NCI-H460 (cell line): ENCODE results near the gene PHLPP2. TPM values are rescaled to one million over a fixed set of nuclear protein-coding genes. Genes with fewer than 3 reads are reported as not detected.

Experiments used
- DNase-seq: peaks from one replicate; pipeline ENCODE4 v3.0.0-alpha.2; 2016; ENCODE audit warnings: low read depth; ENCODE audit errors: extremely low read depth
- polyA plus RNA-seq: library from polyadenylated mRNA; depleted of rRNA; stranded (reverse); fragments of >200 nt; gene quantifications from 2 replicates; pipeline ENCODE4 v1.2.3, GENCODE V29; 2014; cell fraction: nucleus; rRNA removed
- total RNA-seq: library from RNA; depleted of rRNA; stranded (reverse); fragments of >200 nt; shearing (Covaris generic); gene quantifications from 2 replicates; pipeline ENCODE4 v1.2.3, GENCODE V29; 2014; rRNA removed

PHLPP2 gene, protein sequence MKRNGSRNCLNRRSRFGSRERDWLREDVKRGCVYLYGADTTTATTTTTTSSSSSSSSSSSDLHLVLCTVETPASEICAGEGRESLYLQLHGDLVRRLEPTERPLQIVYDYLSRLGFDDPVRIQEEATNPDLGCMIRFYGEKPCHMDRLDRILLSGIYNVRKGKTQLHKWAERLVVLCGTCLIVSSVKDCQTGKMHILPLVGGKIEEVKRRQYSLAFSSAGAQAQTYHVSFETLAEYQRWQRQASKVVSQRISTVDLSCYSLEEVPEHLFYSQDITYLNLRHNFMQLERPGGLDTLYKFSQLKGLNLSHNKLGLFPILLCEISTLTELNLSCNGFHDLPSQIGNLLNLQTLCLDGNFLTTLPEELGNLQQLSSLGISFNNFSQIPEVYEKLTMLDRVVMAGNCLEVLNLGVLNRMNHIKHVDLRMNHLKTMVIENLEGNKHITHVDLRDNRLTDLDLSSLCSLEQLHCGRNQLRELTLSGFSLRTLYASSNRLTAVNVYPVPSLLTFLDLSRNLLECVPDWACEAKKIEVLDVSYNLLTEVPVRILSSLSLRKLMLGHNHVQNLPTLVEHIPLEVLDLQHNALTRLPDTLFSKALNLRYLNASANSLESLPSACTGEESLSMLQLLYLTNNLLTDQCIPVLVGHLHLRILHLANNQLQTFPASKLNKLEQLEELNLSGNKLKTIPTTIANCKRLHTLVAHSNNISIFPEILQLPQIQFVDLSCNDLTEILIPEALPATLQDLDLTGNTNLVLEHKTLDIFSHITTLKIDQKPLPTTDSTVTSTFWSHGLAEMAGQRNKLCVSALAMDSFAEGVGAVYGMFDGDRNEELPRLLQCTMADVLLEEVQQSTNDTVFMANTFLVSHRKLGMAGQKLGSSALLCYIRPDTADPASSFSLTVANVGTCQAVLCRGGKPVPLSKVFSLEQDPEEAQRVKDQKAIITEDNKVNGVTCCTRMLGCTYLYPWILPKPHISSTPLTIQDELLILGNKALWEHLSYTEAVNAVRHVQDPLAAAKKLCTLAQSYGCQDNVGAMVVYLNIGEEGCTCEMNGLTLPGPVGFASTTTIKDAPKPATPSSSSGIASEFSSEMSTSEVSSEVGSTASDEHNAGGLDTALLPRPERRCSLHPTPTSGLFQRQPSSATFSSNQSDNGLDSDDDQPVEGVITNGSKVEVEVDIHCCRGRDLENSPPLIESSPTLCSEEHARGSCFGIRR (N-terminal part only)
- 7.1 and 8.2 TPM in 2 replicates for total RNA-seq
- polyA plus RNA-seq: 10.3 and 11.3 TPM in 2 replicates

DNA sequence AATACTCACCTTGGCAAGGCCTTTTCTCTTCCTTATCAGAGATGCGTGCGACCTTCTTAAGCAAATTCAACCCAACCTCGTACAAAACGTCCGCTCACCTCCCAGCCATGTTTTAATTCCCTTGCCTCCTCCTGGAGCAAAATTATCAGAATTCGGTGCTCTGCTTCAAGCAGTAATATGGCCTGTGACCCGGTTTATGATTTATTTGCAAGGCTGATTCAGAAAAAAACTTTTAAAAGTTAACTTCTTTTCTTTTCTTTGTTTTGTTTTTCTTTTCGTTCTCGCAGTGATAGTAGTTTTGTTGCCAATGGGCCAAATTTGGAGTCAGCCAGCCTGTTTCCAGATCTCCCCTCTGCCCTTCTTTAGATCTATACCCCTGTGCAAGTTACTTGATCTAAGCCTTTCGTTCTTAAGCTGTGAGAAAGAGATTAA, at the start of gene PHLPP2:
PHLPP2 (minus strand) TSS at position 382 of the 432 bp plus-strand sequence. CDS start 9,906 bp downstream, outside the sequence.
- no peak for DNase-seq

DNA sequence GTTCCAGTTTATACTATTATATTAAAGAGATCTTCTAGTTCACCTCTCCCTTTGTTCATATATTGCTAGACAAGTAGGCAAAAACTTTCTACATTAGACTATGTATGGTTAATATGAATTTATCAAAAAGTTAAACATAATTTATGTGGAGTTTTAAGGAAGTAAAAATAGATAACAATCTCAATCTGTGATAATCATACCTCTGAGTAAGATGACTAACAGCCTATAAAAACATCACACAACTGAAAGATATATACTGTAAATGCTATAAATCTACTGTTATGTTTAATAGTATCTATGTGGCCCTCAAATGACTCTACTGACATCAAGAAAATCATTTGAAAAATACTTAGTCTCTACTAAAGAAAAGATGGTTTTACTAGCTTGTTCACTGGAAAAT, 47.1 kb upstream of the PHLPP2 start:
- DNase-seq: no peak

DNA sequence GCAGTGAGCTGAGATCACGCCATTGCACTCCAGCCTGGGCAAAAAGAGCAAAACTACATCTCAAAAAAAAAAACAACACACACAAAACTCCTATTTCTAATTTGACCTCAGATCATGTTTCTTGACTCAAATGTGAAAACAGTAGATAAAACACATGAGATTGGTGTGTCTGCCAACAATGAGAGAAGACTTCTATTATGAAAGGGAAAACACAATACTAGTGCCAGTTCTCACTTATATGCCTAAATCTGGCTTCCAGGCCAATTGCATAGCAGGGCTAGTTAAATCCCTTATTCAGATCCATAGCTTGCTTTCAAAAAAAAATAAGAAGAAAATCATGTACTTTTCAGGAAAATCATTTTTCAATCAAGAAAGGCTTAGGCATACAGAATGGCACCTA, 44.7 kb upstream of the PHLPP2 start:
- DNase-seq: no peak

DNA sequence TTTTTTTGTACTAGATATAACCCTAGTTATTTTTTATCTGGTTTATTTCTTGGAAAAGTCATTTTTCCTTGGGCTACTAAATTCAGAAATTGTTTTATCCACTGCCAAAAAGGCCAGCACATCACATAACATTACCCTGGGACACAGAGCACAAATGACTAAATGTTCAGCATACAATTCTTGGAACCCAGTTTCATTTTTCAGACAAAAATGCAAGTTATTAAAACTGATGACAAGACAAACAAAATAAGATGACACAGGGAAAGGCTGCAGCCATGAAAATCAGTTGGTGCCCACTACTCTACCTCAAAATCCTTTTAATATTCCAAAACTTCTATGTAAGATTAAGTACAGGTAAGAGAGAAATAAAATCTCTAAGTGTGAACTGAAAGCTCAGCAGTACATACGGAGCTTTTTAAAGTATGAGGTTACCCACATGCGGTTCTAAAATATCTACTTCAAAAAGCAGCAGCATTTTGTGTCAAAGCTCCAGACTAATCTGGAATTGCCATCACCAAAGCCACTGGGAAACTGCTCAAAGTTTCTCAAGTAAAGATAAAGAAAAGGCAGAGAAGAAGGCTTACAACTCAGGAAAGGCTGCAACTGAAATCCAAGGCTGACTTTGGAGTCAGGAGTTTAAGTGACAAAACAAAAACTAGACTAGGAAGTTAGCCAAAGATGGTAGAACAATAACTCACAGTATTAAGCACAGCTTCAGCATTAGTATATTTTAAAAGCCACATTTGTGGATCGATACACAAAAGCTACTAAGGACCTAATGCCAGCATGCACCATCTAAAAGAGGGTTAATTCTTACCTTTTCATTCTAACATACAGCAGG, 42.8 kb upstream of the PHLPP2 start:
- no peak for DNase-seq

DNA sequence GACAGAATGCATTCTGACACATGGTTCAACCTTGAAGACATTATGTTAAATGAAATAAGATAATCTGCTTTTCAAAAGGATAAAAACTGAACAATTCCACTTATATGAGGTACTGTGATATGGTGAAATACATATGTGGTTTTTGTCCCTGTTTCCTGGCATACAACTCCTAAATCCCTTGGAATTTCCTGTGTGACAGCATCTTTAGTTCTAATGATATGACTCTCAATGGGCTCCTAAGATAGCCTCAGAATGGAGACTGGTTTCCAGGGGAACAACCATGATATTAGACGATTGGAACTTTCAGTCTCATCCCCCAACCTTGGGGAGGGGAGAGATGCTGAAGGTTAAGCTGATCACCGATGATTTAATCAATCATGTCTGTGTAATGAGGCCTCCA, 37.7 kb upstream of the PHLPP2 start:
- DNase-seq: no peak

DNA sequence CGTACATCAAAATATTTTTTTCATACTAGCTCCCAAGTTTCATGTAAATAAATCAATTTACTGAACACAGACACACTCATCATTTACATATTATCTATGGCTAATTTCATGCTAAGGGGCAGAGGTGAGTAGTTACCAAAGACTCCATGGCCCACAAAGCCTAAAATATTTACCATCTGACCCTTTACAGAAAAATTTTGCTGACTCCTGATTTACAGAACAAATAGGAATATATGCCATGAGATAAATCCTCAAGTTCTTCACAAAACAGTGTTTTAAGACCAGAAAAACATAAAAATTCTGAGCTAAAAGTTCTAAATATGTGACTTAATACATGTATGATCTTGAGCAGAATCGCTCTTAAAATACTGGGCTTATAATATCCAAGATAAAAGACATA, 36.6 kb upstream of the PHLPP2 start:
- DNase-seq: no peak

DNA sequence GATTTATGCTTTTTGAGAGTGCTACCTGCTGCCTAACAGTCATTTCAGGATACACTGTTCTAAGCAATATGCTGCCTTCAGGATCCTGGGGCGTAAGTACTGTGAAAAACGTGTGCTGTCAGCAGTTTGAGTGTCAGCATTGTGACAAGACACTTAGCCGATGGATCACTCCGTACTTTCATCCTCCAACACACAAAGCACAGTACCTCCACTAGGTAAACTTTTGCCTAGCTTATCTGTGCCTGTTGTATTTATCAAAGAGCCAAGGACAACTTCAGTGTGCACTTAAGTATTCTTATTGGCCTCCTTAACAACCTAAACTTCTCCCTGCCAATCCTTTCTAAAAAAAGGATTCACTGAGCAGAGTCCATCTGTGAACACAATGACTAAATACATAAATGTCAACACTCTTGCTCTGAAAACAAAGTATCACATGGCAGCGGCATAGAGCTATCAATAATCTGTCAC, 33.8 kb upstream of the PHLPP2 start:
- DNase-seq: no peak

DNA sequence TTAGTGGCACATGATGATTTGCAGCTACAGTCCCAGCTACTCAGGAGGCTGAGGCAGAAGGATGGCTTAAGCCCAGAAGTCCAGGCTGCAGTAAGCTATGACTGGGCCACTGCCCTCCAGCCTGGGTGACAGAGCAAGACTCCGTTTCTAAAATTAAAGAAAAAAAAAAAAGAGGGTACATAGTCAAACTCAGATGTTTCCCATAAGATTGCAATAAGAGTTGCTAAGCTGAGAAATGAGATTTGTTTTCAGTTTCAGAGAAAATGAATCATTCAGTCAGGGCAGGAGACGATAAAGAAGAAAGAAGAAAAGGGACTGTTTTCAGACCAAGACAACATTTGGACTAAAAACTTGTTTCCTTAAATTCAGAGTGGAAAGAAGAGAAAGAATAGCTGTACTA, 30.2 kb upstream of the PHLPP2 start:
- no peak for DNase-seq

DNA sequence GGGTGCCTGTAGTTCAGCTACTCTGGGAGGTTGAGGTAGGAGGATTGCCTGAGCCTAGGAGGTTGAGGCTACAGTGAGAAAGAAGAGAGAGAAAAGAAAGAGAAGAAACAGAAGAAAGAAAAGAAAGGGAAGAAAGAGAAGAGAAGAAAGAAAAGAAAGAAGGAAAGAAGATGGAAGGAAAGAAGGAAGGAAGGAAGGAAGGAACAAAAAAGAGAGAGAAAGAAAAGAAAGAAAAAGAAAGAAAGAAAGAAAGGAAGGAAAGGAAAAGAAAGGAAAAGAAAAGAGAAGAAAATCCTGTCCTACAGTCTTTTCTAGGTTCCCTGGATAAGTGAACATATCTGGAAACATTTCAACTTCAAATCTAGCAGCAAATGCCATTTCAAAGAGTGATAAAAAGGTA, 29.6 kb upstream of the PHLPP2 start:
- no peak for DNase-seq

DNA sequence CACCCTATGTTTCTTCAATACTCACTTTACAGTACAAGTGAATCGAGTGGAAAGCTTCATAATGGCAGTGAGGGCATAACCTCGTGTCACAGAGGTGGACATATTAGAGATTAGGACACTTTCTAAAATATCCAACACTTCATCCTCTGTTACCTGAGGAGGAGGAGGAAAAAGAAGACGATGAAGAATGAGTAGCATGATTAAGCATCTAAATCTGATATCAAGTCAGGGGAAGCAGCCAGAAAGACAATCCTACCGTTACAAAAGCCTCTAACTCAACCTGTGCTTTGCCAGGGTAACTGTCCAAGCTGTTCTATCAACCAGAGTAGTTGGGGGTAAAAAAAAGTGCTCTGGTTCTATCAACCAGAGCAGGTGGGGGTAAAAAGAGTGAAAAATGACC, 23.7 kb upstream of the PHLPP2 start:
- DNase-seq: no peak

DNA sequence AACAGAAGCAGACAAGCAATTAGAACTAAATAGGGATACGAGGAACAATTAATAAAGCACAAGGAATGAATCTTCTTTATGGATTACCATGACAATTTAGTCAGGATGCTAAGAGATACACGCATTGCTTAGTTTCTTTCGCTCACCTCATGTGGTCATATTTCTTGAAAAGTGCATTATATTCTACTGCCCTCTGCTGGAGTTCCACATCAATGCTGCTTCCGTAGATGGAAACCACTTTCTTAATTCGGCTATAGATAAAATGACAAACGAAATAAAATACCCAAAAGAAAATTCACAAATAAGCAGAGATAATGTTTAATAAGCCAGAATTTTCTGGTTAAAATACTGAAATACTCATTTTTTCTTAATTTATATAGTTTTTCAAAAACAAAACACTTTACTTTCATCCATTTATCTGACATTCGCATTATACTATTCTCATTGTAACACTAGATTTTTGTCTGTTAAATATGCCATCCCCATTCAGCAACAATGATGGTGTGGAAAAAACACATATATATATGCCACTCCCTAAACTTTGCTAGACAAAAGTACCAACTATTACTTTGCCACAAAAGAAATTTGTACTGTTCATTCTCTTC, 22.0 kb upstream of the PHLPP2 start:
- peak; percentile 38 for DNase-seq

DNA sequence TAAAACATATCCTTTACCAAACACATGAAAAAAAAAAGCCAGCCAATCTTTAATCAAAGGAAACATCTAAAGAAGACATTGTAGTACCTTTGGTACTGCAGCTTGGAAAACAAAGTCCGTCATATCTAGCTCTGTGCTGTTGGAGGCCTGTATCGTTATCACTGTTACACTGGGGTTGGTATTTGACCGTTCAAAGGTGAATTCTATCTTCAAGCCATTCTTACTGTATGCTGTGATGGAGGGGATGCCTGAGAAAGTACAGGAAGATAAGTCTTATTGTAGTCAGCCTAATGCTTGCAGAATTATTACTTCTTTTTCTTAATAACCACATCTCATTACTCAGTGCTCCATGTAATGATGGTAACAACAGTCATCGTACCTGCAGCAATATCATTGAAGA, 14.4 kb upstream of the PHLPP2 start:
- DNase-seq: no peak

DNA sequence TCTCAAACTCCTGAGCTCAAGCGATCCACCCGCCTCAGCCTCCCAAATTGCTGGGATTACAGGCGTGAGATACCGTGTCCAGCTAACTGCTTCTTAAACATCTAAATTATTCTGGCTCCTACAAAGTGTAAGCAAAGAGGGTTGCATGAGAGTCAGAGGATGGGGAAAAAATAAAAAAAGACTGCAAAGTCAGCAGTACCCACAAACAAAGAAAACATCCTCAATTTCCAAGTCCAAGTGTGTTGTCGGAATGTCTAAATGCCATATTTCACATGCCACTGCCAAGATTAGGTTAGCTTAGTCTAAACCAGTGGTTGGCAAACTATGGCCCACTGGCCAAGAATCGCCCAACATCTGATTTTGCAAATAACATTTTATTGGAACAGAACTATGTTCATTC, 13.0 kb upstream of the PHLPP2 start:
- no peak for DNase-seq

DNA sequence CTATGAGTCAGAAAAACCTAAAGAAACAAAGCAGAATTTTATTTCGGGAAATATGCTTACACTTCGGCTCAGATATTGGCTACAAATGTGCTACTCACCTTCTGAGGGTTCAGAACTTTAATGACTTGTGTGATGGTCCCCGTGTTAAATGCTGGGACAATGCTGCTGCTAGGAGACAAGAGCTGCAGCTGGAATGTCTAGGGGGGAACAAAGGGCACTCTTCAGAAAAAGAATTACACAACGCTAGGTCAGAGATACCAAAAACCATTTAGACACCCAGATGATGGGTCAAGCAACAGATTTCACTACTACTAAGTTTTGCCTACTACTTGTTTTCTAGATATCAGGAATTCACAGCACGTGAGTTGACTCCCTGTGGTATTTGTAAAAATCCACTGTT, 10.0 kb upstream of the PHLPP2 start:
- no peak for DNase-seq

DNA sequence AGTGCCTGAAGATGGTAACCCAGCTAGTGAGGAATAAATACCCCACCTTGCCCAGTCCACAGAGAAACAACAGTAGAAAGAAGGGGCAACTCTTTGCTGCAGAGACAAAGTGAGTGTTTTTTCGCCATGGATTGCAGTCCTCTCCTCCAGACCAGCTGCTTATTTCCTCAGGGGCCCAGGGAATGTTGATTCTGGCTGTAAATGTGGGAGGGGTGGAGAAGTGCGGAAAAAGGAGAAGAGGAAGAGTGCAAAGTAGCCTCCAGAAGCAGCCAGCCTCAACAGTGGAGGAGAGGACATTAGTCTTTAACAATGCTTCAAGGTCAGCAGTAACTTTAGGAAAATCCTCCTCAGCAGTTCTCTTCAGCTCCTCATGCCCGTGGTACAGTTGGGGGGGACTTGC, 8.1 kb upstream of the PHLPP2 start:
- DNase-seq: no peak

DNA sequence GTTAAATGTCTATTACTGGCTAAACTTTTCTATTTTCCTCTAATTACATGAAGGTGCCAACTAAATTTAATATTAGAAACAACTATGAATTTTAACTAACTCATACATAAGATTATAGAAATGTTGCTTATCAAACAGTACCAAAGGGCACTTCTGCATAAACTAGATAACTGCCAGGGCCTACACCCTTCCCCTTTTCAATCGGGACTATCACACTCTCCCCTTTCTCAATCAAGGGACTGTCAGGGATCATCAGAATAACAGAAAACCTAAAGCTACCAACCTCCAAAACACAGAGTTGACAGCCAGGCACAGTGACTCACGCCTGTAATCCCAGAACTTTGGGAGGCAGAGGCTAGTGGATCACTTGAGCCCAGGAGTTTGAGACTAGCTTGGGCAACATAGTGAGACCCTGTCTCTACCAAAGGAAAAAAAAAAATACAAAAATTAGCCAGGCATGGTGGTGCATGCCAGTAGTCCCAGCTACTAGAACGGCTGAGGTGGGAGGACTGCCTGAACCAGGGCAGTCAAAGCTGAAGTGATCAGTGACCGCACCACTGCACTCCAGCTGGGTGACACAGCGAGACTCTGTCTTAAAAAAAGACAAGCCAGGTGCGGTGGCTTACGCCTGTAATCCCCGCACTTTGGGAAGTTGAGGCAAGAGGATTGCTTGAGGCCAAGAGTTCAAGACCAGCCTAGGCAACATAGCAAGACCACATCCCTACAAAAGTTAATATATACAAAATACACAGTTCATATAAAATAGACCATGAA, 3.2 kb upstream of the PHLPP2 start:
- no peak for DNase-seq

DNA sequence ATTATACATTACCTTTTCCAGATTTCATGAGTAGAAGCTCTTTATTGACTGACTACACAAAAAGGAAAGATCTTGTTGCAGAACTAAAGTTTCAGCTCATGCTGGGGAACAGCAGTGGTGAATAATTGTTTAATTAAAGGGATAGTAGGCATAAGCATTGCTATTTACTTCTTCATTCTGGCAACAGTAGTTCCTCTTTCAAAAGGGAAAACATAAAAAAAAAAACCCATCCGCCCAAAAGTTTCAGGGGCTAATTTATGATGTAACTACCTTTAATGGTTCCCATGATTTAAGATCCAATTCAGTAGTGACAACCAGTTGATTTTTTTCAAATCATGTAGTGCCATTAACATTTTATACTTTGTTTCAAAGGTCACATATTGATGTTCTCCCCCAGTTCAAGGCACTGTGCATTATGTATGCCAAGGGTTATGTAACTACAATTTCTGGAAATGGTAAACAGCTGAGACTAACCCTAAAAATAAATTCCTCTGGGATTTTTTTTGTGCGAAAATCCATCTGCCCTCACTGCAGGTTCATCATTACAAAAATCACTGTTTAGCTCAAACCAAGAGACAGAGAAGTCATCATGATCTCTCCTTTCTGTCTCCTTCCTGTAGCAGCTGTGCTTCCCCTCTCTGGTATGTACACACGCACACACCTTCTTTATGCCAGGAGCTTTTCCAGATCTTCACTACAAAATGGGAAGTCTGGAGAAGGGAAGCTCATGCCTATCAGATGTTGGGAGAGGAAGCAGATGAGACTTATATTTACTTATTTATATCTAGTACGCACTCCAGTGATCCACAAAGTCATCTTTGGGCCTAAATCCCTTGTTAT, 2.2 kb upstream of the PHLPP2 start:
- no peak for DNase-seq
